Neuronal stem cell (in vitro differentiated cells): Measurements from ENCODE around the gene SPATA20.

ENCODE experiments used
- DNase-seq: peaks from one replicate; pipeline ENCODE4 v3.0.0-alpha.2; 2013; ENCODE audit warnings: low spot score
- H2AFZ ChIP-seq: one replicate; pipeline ENCODE4 v1.6.1; 2013; ENCODE audit warnings: mild to moderate bottlenecking, low read length, inconsistent platforms
- H2AK5ac ChIP-seq: 2 replicates; pipeline ENCODE4 v1.6.1; 2013; ENCODE audit warnings: low read depth, mild to moderate bottlenecking, inconsistent platforms, low read length, moderate library complexity, mixed read lengths
- H2BK120ac ChIP-seq: 2 replicates; pipeline ENCODE4 v1.6.1; 2013; ENCODE audit warnings: low read depth, mild to moderate bottlenecking, inconsistent platforms, low read length, moderate library complexity, mixed read lengths
- H2BK12ac ChIP-seq: one replicate; pipeline ENCODE4 v1.6.1; 2013; ENCODE audit warnings: low read length, inconsistent platforms
- H2BK15ac ChIP-seq: 2 replicates; pipeline ENCODE4 v1.6.1; 2013; ENCODE audit warnings: mild to moderate bottlenecking, low read length, inconsistent platforms, mixed read lengths
- H2BK5ac ChIP-seq: one replicate; pipeline ENCODE4 v1.6.1; 2013; ENCODE audit warnings: inconsistent platforms, mild to moderate bottlenecking, low read length, moderate library complexity
- H3K14ac ChIP-seq: one replicate; pipeline ENCODE4 v1.6.1; 2013; ENCODE audit warnings: low read length, inconsistent platforms
- H3K18ac ChIP-seq: 2 replicates; pipeline ENCODE4 v1.6.1; 2013; ENCODE audit warnings: low read length, inconsistent platforms
- H3K23ac ChIP-seq: 2 replicates; pipeline ENCODE4 v1.6.1; 2013; ENCODE audit warnings: low read depth, mild to moderate bottlenecking, mixed read lengths, low read length, inconsistent platforms; ENCODE audit not compliant: poor library complexity
- H3K27ac ChIP-seq: replicated peaks from 3 replicates; pipeline ENCODE4 v1.5.1; 2013; ENCODE audit warnings: low read length, inconsistent platforms
- H3K27me3 ChIP-seq, 3 experiments: 2 replicates each; pipeline ENCODE4 v1.6.1; 2013; ENCODE audit warnings: low read length in 3 of 3, mild to moderate bottlenecking in 2 of 3, inconsistent platforms in 1 of 3, low read depth in 1 of 3, mixed read lengths in 1 of 3, moderate library complexity in 1 of 3; ENCODE audit not compliant: control insufficient read depth in 3 of 3, insufficient read depth in 3 of 3
- H3K36me3 ChIP-seq, 2 donors: replicated peaks in 1 of 2; 2 replicates each; pipeline ENCODE4 v1.6.1; 2013; ENCODE audit warnings: low read length in 2 of 2; ENCODE audit not compliant: control insufficient read depth in 2 of 2, insufficient read depth in 2 of 2
- H3K4ac ChIP-seq: 2 replicates; pipeline ENCODE4 v1.6.1; 2013; ENCODE audit warnings: inconsistent platforms, mild to moderate bottlenecking, low read length, moderate library complexity
- H3K4me1 ChIP-seq, 2 donors: 1 replicate in 1 of 2; 2 replicates in 1 of 2; pipeline ENCODE4 v1.6.1; 2013; ENCODE audit warnings: low read length in 2 of 2, low read depth in 1 of 2; ENCODE audit not compliant: control insufficient read depth in 2 of 2, insufficient read depth in 1 of 2
- H3K4me2 ChIP-seq: one replicate; pipeline ENCODE4 v1.6.1; 2013; ENCODE audit warnings: mild to moderate bottlenecking, low read length, inconsistent platforms; ENCODE audit not compliant: insufficient read depth, poor library complexity, severe bottlenecking
- H3K4me3 ChIP-seq, 2 donors: 2 replicates each; pipeline ENCODE4 v1.5.1; 2013; ENCODE audit warnings: low read length in 2 of 2, mild to moderate bottlenecking in 2 of 2, inconsistent platforms in 1 of 2, moderate library complexity in 1 of 2
- H3K79me1 ChIP-seq: one replicate; pipeline ENCODE4 v1.6.1; 2013; ENCODE audit warnings: low read depth, mild to moderate bottlenecking, inconsistent platforms, low read length, moderate library complexity
- H3K9ac ChIP-seq: one replicate; pipeline ENCODE4 v1.6.1; 2013; ENCODE audit warnings: mild to moderate bottlenecking, low read depth, low read length, inconsistent platforms; ENCODE audit not compliant: poor library complexity
- H3K9me3 ChIP-seq, 2 donors: replicated peaks in 1 of 2; 2 replicates each; pipeline versions ENCODE3 to v1.6.1; 2013; ENCODE audit warnings: low read length in 2 of 2, mild to moderate bottlenecking in 2 of 2, inconsistent platforms in 1 of 2, low read depth in 1 of 2, mixed read lengths in 1 of 2, moderate library complexity in 1 of 2; ENCODE audit not compliant: control insufficient read depth in 2 of 2, insufficient read depth in 1 of 2
- H4K8ac ChIP-seq: one replicate; pipeline ENCODE4 v1.6.1; 2013; ENCODE audit warnings: low read depth, mild to moderate bottlenecking, inconsistent platforms, low read length, moderate library complexity
- H4K91ac ChIP-seq: one replicate; pipeline ENCODE4 v1.6.1; 2013; ENCODE audit warnings: low read length, low read depth, mild to moderate bottlenecking, inconsistent platforms; ENCODE audit not compliant: poor library complexity
- WGBS, 2 donors: extraction: QIAGEN DNeasy Blood & Tissue Kit; methylation state at CpG; one replicate each; pipeline ENCODE4 v1.1.7; 2013; ENCODE audit warnings: missing lambda C conversion rate in 2 of 2, mixed read lengths in 1 of 2; ENCODE audit not compliant: insufficient read length in 2 of 2, insufficient replicate concordance in 1 of 2; ENCODE audit errors: extremely low coverage in 2 of 2; 5-methylcytosine and 5-hydroxymethylcytosine counted together

Gene SPATA20

DNA sequence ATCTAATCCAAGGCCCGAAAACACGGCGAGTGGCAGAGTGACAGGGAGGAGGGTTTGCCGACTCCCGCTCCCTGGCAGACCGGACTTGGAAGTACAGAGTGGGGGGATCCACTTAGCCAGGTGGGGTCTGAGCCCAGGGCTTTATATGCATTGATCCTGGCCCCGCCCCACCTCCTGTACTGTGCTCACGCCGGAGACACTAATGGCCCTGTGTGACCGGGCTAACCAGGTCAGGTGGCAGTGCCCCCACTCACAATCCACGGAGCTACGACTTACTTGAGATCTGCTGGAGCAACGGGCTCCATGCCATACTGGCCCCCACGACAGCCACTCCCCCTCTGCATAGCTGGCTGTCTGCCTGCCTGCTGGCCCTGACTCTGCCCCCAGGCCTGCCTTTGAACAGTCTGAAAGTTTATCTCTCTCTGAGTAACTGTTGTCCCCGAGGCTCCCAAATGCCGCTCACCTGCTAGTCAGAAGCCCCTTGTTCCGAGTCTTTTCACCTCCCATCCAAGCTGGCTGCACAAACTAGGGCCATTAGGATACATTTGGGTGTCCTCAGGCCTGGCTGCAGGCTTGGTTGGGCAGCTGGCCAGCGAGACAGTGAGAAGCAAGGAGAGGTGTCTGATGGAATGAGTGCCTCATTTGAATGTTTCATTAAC, 41.5 kb downstream of the SPATA20 start:
- no peaks in the 10 kb centered on the region for H3K36me3 ChIP-seq

DNA sequence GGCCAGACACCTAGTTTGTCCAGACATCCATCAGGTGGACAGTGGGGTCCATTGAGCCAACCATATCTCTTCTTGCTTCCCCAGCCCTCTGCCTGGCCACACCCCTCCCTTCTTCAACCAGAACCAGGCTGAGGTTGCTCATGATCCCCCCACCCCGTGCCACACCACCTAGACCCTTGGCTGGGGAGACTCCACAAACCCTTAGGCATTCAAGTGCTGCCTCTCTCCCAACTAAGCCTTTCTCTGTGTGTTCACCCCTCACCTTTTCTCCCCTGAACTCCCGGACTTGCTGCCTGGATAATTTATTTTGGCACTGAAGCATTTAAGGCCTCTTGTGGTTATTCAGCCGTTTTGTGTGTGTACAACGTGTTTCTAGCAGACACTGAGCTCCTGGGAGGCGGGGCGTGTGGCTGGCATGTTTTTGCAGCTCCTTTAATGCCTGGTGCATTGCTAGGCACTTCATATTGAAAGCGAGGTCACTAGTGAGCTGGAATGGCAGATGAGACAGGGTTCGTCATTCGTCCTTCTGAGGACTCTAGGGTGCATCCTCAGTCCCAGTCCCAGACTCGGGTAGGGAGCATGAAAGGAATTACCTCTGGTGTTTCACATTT, 42.2 kb downstream of the SPATA20 start:
- Histone ChIP-seq H3K9me3 (no peaks in the 10 kb centered on the region), H3K4me1 (peaks cover 22 to 40% of the 10 kb centered on the region in 2 donors), H3K4me2 (no peak overlapping the region), H3K4me3 (no peak overlapping the region), H3K4ac (no peak overlapping the region), H3K36me3 (no peaks in the 10 kb centered on the region), H3K14ac (no peak overlapping the region), H2AFZ (no peak overlapping the region), H3K27me3 (peaks cover 0 to 1% (median 0%) of the 10 kb centered on the region in 3 experiments), H2BK15ac (no peak overlapping the region), H3K79me1 (no peaks in the 10 kb centered on the region), H2AK5ac (no peak overlapping the region), H2BK5ac (no peak overlapping the region), H2BK12ac (no peak overlapping the region), H3K9ac (no peak overlapping the region), H3K27ac (no peak overlapping the region), H2BK120ac (no peak overlapping the region), H3K23ac (no peak overlapping the region), H4K8ac (no peak overlapping the region), H3K18ac (peak overlapping the region; percentile 25), H4K91ac (no peak overlapping the region)
- DNase-seq = no peak
- no CpG with 5 or more reads among the region's 10 CpGs for WGBS, 2 donors

More for the DNA sequence above, 41.5 kb downstream of the SPATA20 start:
- Histone ChIP-seq H2BK12ac (no peak overlapping the region), H3K27me3 (no peaks in the 10 kb centered on the region), H3K4me3 (peak overlapping the region in 1 of 2 donors; percentile 20), H2BK15ac (no peak overlapping the region), H4K91ac (peak overlapping the region; percentile 66), H3K27ac (no peak overlapping the region), H3K18ac (no peak overlapping the region), H2AK5ac (peak overlapping the region; percentile 47), H2BK120ac (no peak overlapping the region), H3K9me3 (no peaks in the 10 kb centered on the region), H3K4ac (no peak overlapping the region), H3K14ac (no peak overlapping the region), H3K4me2 (no peak overlapping the region), H2AFZ (peak overlapping the region; percentile 38), H3K79me1 (no peaks in the 10 kb centered on the region), H3K4me1 (peaks cover 19 to 37% of the 10 kb centered on the region in 2 donors), H3K23ac (no peak overlapping the region), H3K9ac (no peak overlapping the region), H4K8ac (no peak overlapping the region), H2BK5ac (no peak overlapping the region)
- no CpG with 5 or more reads among the region's 18 CpGs for WGBS, 2 donors
- no peak for DNase-seq

DNA sequence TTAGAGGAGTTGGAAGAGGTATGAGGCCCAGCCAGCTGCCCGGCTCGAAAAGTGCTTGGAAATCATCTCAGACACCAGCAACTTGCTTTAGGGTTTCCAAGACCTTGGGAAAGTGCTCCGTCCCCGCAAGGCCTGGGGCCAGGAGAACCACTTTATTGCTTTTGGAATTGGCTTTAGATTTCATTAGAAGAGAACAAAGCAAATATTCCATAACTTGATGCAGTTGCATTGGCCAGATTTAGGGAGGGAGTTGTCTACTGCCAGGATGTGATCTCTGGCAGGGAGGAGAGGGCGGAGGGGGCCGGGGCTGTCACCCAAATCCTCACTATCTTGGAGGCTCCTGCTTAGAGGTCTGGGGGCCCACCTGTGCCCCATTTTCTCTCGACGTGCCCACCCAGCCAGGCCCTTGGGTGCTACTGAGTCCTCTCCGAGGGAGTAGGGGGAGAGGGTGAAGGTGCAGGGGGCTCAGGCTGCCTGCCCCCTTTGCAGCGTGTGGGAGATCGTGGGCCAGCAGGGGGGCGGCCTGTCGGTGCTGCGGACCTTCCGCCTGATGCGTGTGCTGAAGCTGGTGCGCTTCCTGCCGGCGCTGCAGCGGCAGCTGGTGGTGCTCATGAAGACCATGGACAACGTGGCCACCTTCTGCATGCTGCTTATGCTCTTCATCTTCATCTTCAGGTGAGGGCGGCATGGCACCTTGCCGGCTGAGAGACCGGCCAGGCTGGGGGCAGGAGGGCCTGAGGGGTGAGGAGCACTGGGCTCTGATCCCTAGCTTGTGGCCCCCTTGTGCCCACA, 44.2 kb downstream of the SPATA20 start:
- Histone ChIP-seq H3K79me1 (no peaks in the 10 kb centered on the region), H3K4me3 (no peak overlapping the region)
- no peak for DNase-seq

DNA sequence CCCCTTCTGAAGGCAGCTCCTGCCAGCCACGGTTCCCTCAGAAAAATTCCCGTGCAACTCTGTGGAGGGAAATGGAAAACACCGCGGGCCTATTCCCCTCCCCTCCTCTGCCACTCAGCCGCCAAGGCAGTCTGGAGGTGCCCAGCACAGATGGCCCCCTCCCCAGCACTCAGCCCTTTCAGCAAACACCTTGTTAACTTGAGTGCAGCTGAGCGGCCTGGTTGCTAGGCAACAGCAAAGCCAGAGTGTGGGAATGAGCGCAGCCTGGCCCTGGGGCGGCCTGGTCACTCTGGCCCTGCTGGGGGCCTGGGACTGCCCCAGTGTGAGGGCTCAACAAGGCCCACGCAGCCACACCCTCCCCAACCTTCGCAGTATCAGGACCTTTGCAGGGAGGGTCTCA, 46.3 kb downstream of the SPATA20 start:
- H3K27ac ChIP-seq = peak overlapping the region; percentile 37
- H3K18ac ChIP-seq = peak overlapping the region; percentile 96
- H2BK15ac ChIP-seq = peak overlapping the region; percentile 41
- H3K9me3 ChIP-seq = no peaks in the 10 kb centered on the region
- H2BK5ac ChIP-seq = peak overlapping the region; percentile 85
- H4K91ac ChIP-seq = no peak overlapping the region
- H3K9ac ChIP-seq = no peak overlapping the region
- DNase-seq = peak; percentile 82
- no peak overlapping the region for H3K14ac ChIP-seq
- peak overlapping the region; percentile 52 for H3K23ac ChIP-seq
- no peak overlapping the region for H3K4me3 ChIP-seq
- H3K27me3 ChIP-seq = peaks cover 0 to 6% (median 0%) of the 10 kb centered on the region in 3 experiments
- H2AK5ac ChIP-seq = peak overlapping the region; percentile 88
- no peak overlapping the region for H2AFZ ChIP-seq
- no CpG with 5 or more reads among the region's 10 CpGs for WGBS, 2 donors
- H2BK120ac ChIP-seq = no peak overlapping the region
- peaks cover 0 to 1% of the 10 kb centered on the region in 2 donors for H3K36me3 ChIP-seq
- peaks cover 18 to 38% of the 10 kb centered on the region in 2 donors for H3K4me1 ChIP-seq
- peak overlapping the region; percentile 51 for H2BK12ac ChIP-seq
- H3K4me2 ChIP-seq = peak overlapping the region; percentile 21
- H3K79me1 ChIP-seq = no peaks in the 10 kb centered on the region
- no peak overlapping the region for H4K8ac ChIP-seq
- no peak overlapping the region for H3K4ac ChIP-seq

More for the DNA sequence above, 44.2 kb downstream of the SPATA20 start:
- H3K9ac ChIP-seq = peak overlapping the region; percentile 47
- H3K27ac ChIP-seq = no peak overlapping the region
- H3K14ac ChIP-seq = no peak overlapping the region
- peak overlapping the region; percentile 60 for H3K4ac ChIP-seq
- H2AFZ ChIP-seq = no peak overlapping the region
- H2AK5ac ChIP-seq = peak overlapping the region; percentile 12
- no peaks in the 10 kb centered on the region for H3K36me3 ChIP-seq
- H3K4me2 ChIP-seq = no peak overlapping the region
- H3K9me3 ChIP-seq = no peaks in the 10 kb centered on the region
- peak overlapping the region; percentile 88 for H2BK15ac ChIP-seq
- no CpG with 5 or more reads among the region's 24 CpGs for WGBS, 2 donors
- H3K18ac ChIP-seq = peak overlapping the region; percentile 74
- H2BK12ac ChIP-seq = peak overlapping the region; percentile 88
- H2BK5ac ChIP-seq = no peak overlapping the region
- peak overlapping the region; percentile 29 for H2BK120ac ChIP-seq
- no peak overlapping the region for H4K91ac ChIP-seq
- H3K4me1 ChIP-seq = peaks cover 19 to 43% of the 10 kb centered on the region in 2 donors
- H4K8ac ChIP-seq = no peak overlapping the region
- H3K27me3 ChIP-seq = peaks cover 0 to 6% (median 0%) of the 10 kb centered on the region in 3 experiments
- peak overlapping the region; percentile 1 for H3K23ac ChIP-seq
